HG02884 (cell line): Measurements from ENCODE around the gene COPG2.
"Not testable (repeated sequence)": the region's sequence is repeated elsewhere in the genome, so short reads cannot be mapped to it uniquely, and the experiment has no call there.

Source experiments
- ATAC-seq: cut with Tn5 transposase; IDR thresholded peaks from one replicate; pipeline ENCODE4 v1.9.1; 2021; ENCODE audit warnings: mild to moderate bottlenecking, moderate library complexity; ENCODE audit not compliant: unreplicated experiment

COPG2 gene

GRCh38 chr7:130570144-130570543 is 98.4 kb downstream of the COPG2 start:
- ATAC-seq: not testable (repeated sequence)

- ATAC-seq: no peak
Measured at GRCh38 chr7:130566898-130567280, 101.7 kb downstream of the COPG2 start.

GRCh38 chr7:130566168-130566897 is 102.2 kb downstream of the COPG2 start:
- ATAC-seq: no peak

GRCh38 chr7:130560972-130561371 is 107.6 kb downstream of the COPG2 start:
- ATAC-seq: peak; percentile 72

- no peak for ATAC-seq
Measured at GRCh38 chr7:130559184-130559583, 109.4 kb downstream of the COPG2 start.

GRCh38 chr7:130554481-130554880 is 114.1 kb downstream of the COPG2 start:
- ATAC-seq: no peak

- ATAC-seq: no peak
Measured at GRCh38 chr7:130553398-130554029, 115.0 kb downstream of the COPG2 start.

- ATAC-seq: no peak
Measured at GRCh38 chr7:130544356-130544755, 124.2 kb downstream of the COPG2 start.

GRCh38 chr7:130543487-130544010 is 125.0 kb downstream of the COPG2 start:
- ATAC-seq: no peak

GRCh38 chr7:130542297-130542696 is 126.3 kb downstream of the COPG2 start:
- not testable (repeated sequence) for ATAC-seq

GRCh38 chr7:130541287-130541686 is 127.3 kb downstream of the COPG2 start:
- ATAC-seq: not testable (repeated sequence)

- not testable (repeated sequence) for ATAC-seq
Measured at GRCh38 chr7:130537894-130538293, 130.7 kb downstream of the COPG2 start.

GRCh38 chr7:130529417-130529816 is 139.1 kb downstream of the COPG2 start:
- ATAC-seq: no peak

GRCh38 chr7:130527752-130528355 is 140.7 kb downstream of the COPG2 start:
- ATAC-seq: not testable (repeated sequence)

GRCh38 chr7:130524628-130525027 is 143.9 kb downstream of the COPG2 start:
- ATAC-seq: no peak

- ATAC-seq: not testable (repeated sequence)
Measured at GRCh38 chr7:130523519-130524125, 144.9 kb downstream of the COPG2 start.

- no peak for ATAC-seq
Measured at GRCh38 chr7:130521258-130521951, 147.1 kb downstream of the COPG2 start.

- no peak for ATAC-seq
Measured at GRCh38 chr7:130515315-130516040, 153.1 kb downstream of the COPG2 start.

- ATAC-seq: no peak
Measured at GRCh38 chr7:130513447-130513846, 155.1 kb downstream of the COPG2 start.

GRCh38 chr7:130512038-130512437 is 156.5 kb downstream of the COPG2 start:
- ATAC-seq: not testable (repeated sequence)
